COLO829 (cell line): ENCODE measurements around the gene CSMD2.

ENCODE experiments used
- DNase-seq: peaks from one replicate; pipeline ENCODE4 v3.0.0; 2012; ENCODE audit warnings: low spot score

Gene CSMD2

GRCh38 chr1:33899746-33900145 is 265.3 kb downstream of the CSMD2 start:
- no peak for DNase-seq

- no peak for DNase-seq
Measured at GRCh38 chr1:33898881-33899280, 266.1 kb downstream of the CSMD2 start.

GRCh38 chr1:33898406-33898805 is 266.6 kb downstream of the CSMD2 start:
- DNase-seq, result no peak

- DNase-seq, result no peak
Measured at GRCh38 chr1:33897092-33897725, 267.8 kb downstream of the CSMD2 start.

- DNase-seq, result no peak
Measured at GRCh38 chr1:33895976-33896375, 269.1 kb downstream of the CSMD2 start.

GRCh38 chr1:33895396-33895795 is 269.6 kb downstream of the CSMD2 start:
- no peak for DNase-seq

- DNase-seq, result no peak
Measured at GRCh38 chr1:33893147-33893830, 271.7 kb downstream of the CSMD2 start.

GRCh38 chr1:33886496-33886895 is 278.5 kb downstream of the CSMD2 start:
- DNase-seq, result no peak

- no peak for DNase-seq
Measured at GRCh38 chr1:33880305-33880704, 284.7 kb downstream of the CSMD2 start.

- DNase-seq, result no peak
Measured at GRCh38 chr1:33878392-33878791, 286.6 kb downstream of the CSMD2 start.

GRCh38 chr1:33876970-33877650 is 287.9 kb downstream of the CSMD2 start:
- no peak for DNase-seq

GRCh38 chr1:33875862-33876261 is 289.2 kb downstream of the CSMD2 start:
- DNase-seq, result no peak

GRCh38 chr1:33874636-33875035 is 290.4 kb downstream of the CSMD2 start:
- no peak for DNase-seq

- DNase-seq, result no peak
Measured at GRCh38 chr1:33872683-33873082, 292.3 kb downstream of the CSMD2 start.

GRCh38 chr1:33872275-33872674 is 292.8 kb downstream of the CSMD2 start:
- DNase-seq, result no peak

- no peak for DNase-seq
Measured at GRCh38 chr1:33867684-33868083, 297.3 kb downstream of the CSMD2 start.

GRCh38 chr1:33866281-33866680 is 298.7 kb downstream of the CSMD2 start:
- no peak for DNase-seq

- DNase-seq, result no peak
Measured at GRCh38 chr1:33864460-33865389, 300.3 kb downstream of the CSMD2 start.

- DNase-seq, result no peak
Measured at GRCh38 chr1:33863779-33864178, 301.3 kb downstream of the CSMD2 start, which contains the start of gene HMGB4. Gene HMGB4 (plus strand): TSS chr1:33864079. CDS start chr1:33864192, 113 bp downstream.

GRCh38 chr1:33860671-33861070 is 304.4 kb downstream of the CSMD2 start:
- DNase-seq, result no peak

- DNase-seq, result no peak
Measured at GRCh38 chr1:33854091-33854490, 310.9 kb downstream of the CSMD2 start.

GRCh38 chr1:33853431-33853830 is 311.6 kb downstream of the CSMD2 start:
- DNase-seq, result no peak
